HUES48 (cell line): ENCODE data around the gene DNAJA2.

ENCODE experiments used
- H3K27ac ChIP-seq: one replicate; pipeline ENCODE4 v1.7.0; 2013; ENCODE audit warnings: low read depth, low read length, inconsistent platforms
- H3K27me3 ChIP-seq: 2 replicates; pipeline ENCODE4 v1.6.1; 2013; ENCODE audit warnings: mild to moderate bottlenecking, low read length; ENCODE audit not compliant: control insufficient read depth, insufficient read depth
- H3K36me3 ChIP-seq: 2 replicates; pipeline ENCODE4 v1.6.1; 2013; ENCODE audit warnings: low read length; ENCODE audit not compliant: control insufficient read depth, insufficient read depth
- H3K4me1 ChIP-seq: 2 replicates; pipeline ENCODE4 v1.6.1; 2013; ENCODE audit warnings: mild to moderate bottlenecking, low read length; ENCODE audit not compliant: control insufficient read depth, insufficient read depth
- H3K4me3 ChIP-seq: 2 replicates; pipeline ENCODE4 v1.5.1; 2013; ENCODE audit warnings: mild to moderate bottlenecking, low read depth, low read length
- H3K9ac ChIP-seq: 2 replicates; pipeline ENCODE4 v1.6.1; 2013; ENCODE audit warnings: mild to moderate bottlenecking, low read depth, low read length, moderate library complexity
- H3K9me3 ChIP-seq: 2 replicates; pipeline ENCODE4 v1.6.1; 2013; ENCODE audit warnings: low read length; ENCODE audit not compliant: control insufficient read depth, insufficient read depth

Gene DNAJA2

GRCh38 chr16:46926470-46927225, 46.8 kb downstream of the DNAJA2 start:
- Histone ChIP-seq H3K27ac (no peak overlapping the region), H3K4me1 (no peaks in the 10 kb centered on the region), H3K9me3 (no peaks in the 10 kb centered on the region), H3K36me3 (peaks cover 85% of the 10 kb centered on the region), H3K9ac (no peak overlapping the region), H3K27me3 (no peaks in the 10 kb centered on the region), H3K4me3 (no peak overlapping the region)

DNA sequence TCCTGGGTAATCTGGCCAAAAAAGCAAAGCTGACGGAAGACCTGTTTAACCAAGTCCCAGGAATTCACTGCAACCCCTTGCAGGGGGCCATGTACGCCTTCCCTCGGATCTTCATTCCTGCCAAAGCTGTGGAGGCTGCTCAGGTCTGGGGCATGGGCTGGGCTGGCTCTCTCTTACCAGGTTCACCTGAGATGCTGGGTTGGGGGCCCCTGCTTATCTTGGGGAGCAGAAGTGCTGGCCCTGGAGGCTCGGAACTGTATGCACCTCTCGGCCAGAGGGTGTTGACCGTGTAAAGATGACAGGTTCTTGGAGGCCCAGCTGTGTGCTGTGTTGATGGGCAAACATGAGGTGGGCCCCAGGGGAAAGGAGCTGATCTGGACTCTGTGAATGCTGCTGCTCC, 49.1 kb downstream of the DNAJA2 start:
- Histone ChIP-seq H3K9me3 (no peaks in the 10 kb centered on the region), H3K9ac (no peak overlapping the region), H3K27ac (no peak overlapping the region), H3K36me3 (peaks cover 90% of the 10 kb centered on the region), H3K4me1 (no peaks in the 10 kb centered on the region), H3K4me3 (no peak overlapping the region), H3K27me3 (no peaks in the 10 kb centered on the region)

- Histone ChIP-seq H3K4me3 (no peak overlapping the region), H3K9me3 (no peaks in the 10 kb centered on the region), H3K36me3 (peaks cover 90% of the 10 kb centered on the region), H3K9ac (no peak overlapping the region), H3K27me3 (no peaks in the 10 kb centered on the region), H3K27ac (no peak overlapping the region), H3K4me1 (no peaks in the 10 kb centered on the region)
These were observed 49.8 kb downstream of the DNAJA2 start for GRCh38 chr16:46923513-46924295.

GRCh38 chr16:46922239-46922638, 51.2 kb downstream of the DNAJA2 start:
- no peaks in the 10 kb centered on the region for H3K4me1 ChIP-seq
- H3K4me3 ChIP-seq: no peak overlapping the region
- peaks cover 92% of the 10 kb centered on the region for H3K36me3 ChIP-seq
- no peaks in the 10 kb centered on the region for H3K9me3 ChIP-seq
- no peaks in the 10 kb centered on the region for H3K27me3 ChIP-seq
- no peak overlapping the region for H3K27ac ChIP-seq
- H3K9ac ChIP-seq: no peak overlapping the region

- Histone ChIP-seq H3K9ac (no peak overlapping the region), H3K27ac (no peak overlapping the region)
These were observed 52.9 kb downstream of the DNAJA2 start for GRCh38 chr16:46920402-46921068.

DNA sequence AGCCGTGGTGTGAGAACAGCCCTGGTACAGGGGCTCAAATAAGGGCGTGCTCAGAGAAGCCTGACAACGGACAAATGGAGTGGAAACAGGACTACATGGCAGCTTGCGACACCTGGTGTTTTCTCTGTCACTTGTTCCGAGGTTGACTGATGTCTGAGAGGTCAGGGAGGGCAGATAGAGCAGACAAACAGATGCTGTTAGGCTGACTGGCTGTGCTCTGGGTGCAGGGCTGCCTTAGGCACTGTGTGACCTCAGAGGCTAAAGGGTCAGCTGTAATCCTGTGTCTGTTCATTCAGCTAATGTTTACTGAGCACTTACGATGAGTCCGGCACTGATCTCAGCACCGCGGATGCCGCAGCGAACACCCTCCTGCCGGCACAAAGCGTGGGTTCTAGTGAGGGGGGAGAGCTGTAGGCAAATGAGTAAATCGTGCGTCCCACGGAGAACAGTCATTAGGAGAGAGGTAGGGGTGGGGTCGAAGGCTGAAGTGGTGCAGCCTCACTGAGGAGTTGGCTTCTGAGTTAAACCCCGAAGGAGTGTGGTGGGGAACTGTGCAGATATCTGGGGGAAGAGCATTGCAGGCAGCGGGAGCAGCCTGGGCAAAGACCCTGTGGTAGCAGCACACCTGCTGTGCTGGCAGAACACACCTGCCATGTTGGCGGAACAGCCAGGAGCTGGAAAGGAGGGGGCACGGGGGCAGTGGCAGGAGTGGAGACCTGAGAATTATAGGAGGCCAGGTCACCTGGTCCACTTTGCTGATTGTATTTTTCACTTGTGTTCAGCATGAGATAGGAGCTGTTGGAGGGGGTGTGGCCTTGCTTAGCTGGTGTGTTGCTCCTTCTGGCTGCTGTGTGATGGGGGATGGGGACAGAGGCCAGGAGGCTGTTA, 54.3 kb downstream of the DNAJA2 start:
- H3K36me3 ChIP-seq: peaks cover 94% of the 10 kb centered on the region
- H3K9me3 ChIP-seq: no peaks in the 10 kb centered on the region
- no peaks in the 10 kb centered on the region for H3K27me3 ChIP-seq
- H3K4me1 ChIP-seq: no peaks in the 10 kb centered on the region
- H3K9ac ChIP-seq: no peak overlapping the region
- H3K27ac ChIP-seq: no peak overlapping the region
- H3K4me3 ChIP-seq: no peak overlapping the region

More at GRCh38 chr16:46920402-46921068, 52.9 kb downstream of the DNAJA2 start:
- Histone ChIP-seq H3K27me3 (no peaks in the 10 kb centered on the region), H3K4me1 (no peaks in the 10 kb centered on the region), H3K36me3 (peaks cover 94% of the 10 kb centered on the region), H3K9me3 (no peaks in the 10 kb centered on the region), H3K4me3 (no peak overlapping the region)

DNA sequence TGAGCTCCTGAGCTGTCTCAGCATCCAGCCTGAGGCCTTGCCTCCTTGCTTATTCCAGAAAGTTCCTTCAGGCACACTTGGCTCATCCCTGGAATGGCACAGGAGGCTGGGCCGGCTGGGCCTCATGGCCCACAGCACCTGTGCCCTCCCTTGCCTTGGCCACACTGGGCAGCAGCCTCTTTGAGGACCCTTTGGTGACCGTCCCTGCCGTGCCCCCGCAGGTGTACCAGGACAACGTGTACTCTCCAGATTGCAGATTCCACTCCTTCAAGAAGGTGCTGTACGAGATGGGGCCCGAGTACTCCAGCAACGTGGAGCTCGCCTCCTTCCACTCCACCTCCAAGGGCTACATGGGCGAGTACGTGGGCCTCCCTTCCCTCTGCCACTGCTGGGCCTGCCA, 55.1 kb downstream of the DNAJA2 start:
- Histone ChIP-seq H3K36me3 (peaks cover 94% of the 10 kb centered on the region), H3K27ac (no peak overlapping the region), H3K4me3 (no peak overlapping the region), H3K4me1 (no peaks in the 10 kb centered on the region), H3K9me3 (no peaks in the 10 kb centered on the region), H3K27me3 (no peaks in the 10 kb centered on the region), H3K9ac (no peak overlapping the region)

DNA sequence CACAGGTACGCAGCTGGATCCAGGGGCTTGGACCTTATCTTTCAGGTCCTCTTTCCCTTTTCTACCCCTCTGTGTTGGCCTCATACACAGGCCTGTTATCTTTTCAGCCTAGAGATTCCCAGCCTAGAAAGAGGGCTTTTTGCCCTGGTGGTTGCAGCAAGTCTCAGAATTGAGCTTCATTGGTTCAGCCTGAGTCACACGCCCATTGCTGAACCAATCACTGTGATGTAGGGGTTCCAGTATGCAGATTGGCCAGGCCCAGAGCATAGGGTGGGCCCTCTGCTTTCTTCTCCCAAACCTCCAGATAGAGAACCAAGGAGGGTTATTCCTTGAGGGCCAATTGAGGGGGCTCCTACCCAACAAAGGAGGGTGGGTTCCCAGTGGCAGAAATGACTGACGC, 56.5 kb downstream of the DNAJA2 start:
- no peak overlapping the region for H3K27ac ChIP-seq
- no peaks in the 10 kb centered on the region for H3K27me3 ChIP-seq
- H3K36me3 ChIP-seq: peaks cover 94% of the 10 kb centered on the region
- no peak overlapping the region for H3K4me3 ChIP-seq
- H3K4me1 ChIP-seq: no peaks in the 10 kb centered on the region
- no peaks in the 10 kb centered on the region for H3K9me3 ChIP-seq
- no peak overlapping the region for H3K9ac ChIP-seq

- Histone ChIP-seq H3K9me3 (no peaks in the 10 kb centered on the region), H3K27me3 (no peaks in the 10 kb centered on the region), H3K36me3 (peaks cover 95% of the 10 kb centered on the region), H3K27ac (no peak overlapping the region), H3K4me3 (no peak overlapping the region), H3K9ac (no peak overlapping the region), H3K4me1 (no peaks in the 10 kb centered on the region)
These were observed 57.9 kb downstream of the DNAJA2 start for GRCh38 chr16:46915483-46916025.

DNA sequence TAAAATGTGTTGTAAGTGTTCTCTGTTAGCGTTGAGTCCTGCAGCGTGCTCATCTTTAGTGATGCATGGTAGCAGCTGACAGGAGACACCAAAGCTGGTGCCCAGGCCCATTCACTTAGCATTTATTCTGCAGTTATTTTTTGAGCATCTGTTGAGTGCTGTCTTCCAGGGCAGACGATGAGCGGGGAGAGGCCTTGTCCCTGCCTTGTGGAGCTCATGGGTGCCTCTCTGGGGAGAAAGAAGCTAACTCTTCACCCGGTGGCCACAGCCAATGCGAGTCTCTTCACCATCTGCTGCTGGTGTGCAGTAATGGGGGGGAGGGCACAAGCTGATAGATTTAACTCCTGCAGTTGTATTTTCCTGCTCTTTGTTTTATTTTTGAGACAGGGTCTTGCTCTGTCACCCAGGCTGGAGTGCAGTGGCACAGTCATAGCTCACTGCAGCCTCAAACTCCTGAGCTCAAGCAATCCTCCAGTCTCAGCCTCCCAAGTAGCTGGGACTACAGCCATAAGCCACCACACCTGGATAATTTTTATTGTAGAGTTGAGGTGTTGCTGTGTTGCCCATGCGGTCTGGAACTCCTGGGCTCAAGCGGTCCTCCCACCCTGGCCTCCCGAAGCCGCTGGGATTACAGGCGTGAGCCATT, 58.8 kb downstream of the DNAJA2 start:
- Histone ChIP-seq H3K9ac (no peak overlapping the region), H3K9me3 (no peaks in the 10 kb centered on the region), H3K27me3 (no peaks in the 10 kb centered on the region), H3K36me3 (peaks cover 95% of the 10 kb centered on the region), H3K4me3 (no peak overlapping the region), H3K27ac (no peak overlapping the region), H3K4me1 (no peaks in the 10 kb centered on the region)
